NCI-H82 (cell line): Measurements from ENCODE around the gene FAM53A.
"Not testable (repeated sequence)": the region's sequence is repeated elsewhere in the genome, so short reads cannot be mapped to it uniquely, and the experiment has no call there.

Experiments used
- DNase-seq: peaks from one replicate; lab custom pipeline; 2025; lab: John Stamatoyannopoulos, UW

Gene FAM53A

DNA sequence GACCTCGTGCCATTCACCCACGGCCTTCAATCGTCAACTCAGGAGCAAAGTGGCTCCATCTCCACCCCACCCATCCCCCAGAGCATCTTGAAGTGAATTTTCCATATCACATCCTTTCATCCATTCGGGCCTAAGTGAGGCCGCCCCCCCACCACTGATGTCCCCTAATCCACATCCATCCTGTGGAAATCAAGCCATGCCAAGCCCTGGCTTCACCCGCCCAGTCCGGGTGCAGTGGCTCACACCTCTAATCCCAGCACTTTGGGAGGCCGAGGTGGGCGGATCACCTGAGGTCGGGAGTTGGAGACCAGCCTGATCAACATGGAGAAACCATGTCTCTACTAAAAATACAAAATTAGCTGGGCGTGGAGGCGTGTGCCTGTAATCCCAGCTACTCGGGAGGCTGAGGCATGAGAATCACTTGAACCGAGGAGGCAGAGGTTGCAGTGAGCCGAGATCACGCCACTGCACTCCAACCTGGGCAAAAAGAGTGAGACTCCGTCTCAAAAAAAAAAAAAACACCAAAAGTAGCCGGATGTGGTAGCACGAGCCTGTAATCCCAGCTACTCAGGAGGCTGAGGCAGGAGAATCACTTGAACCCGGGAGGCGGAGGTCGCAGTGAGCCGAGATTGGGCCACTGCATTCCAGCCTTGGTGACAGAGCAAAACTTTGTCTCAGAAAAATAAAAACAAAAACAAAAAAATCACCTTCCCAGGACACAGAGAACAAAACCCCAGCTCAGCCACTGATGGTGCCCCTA, 76.5 kb downstream of the FAM53A start:
- DNase-seq, result not testable (repeated sequence)

DNA sequence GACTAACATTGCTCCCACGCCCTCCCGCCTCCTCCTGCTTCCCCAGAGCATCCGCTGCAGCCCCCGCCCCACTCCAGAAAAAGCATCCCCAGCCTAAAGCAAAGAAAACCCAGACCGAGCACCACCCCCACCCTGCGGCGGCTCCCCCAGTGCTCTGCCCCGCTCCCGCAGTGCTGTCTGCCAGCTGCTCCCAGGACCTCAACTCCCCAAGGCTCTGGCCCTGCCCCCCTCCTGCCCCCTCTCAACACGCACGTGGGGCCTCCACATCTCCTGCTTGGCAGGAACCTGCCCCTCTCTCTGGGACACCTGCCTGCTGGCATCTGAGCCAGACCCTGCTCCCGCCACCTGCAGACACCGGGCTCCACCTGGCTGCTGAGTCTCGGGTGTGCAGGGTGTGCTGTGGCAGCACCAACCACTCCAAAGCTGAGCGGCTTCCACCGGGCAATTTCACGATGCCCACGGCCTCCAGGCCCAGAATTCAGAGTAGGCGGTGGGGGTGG, 79.4 kb downstream of the FAM53A start:
- no peak for DNase-seq

DNA sequence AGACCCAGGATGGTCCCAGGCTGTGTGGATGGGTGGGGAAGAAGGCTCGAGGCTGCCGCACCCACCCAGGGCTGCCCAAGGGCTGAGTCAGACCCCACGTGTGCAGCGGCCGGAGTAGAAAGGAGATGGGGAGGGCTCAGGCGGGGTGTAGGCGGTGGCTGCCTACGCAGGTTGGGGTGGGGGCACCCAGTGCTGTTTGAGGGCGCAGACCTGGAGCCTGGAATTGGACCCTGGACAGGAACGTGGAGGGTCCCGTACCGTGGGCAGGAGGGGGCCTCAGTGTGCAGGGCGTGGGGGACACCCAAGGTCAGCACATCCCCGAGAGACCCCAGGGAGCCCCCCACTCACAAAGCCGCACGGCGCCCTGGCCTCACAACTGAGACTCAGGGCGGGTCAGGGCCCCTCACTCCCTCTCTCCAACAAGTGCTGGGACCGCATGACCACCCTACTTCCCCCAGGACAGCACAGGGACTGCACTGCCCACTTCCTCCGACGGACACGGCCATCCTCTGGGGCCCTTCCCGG, 79.9 kb downstream of the FAM53A start:
- DNase-seq, result no peak

DNA sequence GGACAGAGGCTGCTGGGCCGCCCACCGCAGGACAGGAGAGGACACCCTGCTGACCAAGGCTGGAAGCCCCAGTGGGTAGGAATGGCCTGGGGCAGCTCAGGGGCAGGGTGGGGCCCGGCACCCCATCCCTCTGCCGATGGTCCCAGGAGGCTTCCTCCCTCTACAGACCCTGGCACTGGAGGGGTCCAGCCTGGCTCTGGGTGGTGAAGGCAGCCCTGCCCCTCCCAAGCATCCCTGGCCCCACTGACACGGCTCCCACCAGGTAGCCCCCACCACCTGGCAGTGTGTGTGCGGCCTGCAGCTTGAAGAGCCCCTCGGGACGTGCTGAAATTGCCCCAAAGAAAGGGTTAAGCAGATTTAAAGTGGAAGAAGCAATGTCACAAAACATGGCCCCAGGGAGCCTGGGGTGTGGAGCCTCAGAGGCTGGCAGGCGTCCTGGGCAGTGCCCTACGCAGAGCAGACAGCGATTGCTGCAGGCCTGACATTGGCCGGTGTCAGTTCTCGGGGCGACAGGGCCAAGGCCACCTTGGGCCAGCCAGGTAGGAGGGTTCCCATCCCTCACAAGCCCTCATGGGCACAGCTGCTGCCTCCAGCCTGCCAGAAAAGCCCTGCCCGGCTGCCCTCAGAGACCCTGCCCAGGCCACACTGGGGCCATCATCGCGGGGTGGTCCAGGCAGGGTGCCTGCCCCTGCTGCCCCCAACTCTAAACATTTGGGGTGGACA, 80.5 kb downstream of the FAM53A start:
- DNase-seq, result no peak

DNA sequence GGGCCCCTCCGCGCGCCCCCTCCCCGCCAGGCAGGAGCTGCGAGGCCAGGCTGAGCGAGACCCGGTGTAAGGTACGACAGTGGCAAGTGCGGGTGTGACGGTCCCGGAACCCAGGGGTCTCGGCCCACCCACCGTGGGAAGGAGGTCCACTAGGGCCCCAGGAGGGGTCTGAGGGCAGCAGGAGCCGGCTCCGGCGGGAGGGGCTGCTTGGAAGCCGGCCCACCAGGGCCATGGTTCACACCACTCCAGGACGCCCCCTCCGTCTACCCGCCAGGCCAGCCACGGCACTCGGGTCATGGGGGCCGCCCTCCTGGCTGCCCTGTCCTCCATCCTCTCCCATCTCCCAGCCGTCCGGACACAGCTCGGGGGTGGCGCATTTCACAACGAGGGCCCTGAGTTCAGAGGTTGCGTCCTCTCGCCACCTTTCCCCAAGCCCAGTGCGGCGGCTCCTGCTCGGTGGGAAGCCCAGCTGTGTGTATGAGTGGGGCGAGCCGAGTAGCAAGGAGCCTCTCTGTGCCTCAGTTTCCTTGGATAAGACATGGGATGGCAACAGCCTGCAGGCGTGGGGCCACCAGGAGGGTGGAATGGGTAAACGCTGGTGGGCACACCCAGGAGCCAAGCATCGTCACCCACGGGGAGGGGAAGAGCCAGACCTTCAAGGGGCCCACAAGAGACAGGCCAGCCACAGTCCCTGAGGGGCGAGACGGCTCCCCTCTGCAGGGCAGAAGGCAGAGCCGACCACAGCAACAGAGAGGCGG, 81.3 kb downstream of the FAM53A start:
- DNase-seq, result no peak

DNA sequence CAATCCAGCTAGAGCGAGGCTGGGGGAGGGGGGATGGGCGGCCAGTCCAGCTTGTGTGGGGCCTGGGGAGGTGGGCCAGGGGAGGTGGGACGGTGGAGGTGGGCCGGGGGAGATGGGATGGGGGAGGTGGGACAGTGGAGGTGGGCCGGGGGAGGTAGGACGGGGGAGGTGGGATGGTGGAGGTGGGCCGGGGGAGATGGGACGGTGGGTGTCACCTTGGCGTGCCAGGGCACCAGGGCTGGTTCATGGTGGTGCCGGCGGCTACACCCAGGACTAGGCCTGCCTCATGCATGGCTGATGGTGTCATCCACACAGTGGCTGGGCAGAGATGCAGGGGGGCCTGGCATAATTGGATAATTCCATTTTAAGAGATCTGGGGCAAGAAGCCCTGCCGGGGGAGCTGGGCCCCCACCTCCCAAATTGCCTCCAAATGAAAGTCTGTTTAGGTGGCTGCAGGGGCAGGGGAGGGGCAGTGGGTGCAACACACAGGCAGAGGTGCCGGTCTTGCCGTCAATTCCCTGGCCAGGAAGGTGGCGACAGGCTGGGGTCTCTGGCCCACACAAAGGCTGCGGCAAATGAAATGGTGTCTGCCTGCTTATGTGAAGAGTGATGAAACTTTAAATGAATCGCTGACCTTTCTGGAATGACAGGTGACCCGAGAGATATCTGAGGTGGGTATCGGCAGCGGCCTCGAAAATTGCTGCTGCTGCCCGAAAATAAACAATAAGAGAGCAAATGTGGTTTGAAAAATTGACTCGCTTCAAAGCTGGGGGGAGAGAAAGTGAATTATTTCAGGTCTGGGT, 82.1 kb downstream of the FAM53A start:
- DNase-seq, result no peak

DNA sequence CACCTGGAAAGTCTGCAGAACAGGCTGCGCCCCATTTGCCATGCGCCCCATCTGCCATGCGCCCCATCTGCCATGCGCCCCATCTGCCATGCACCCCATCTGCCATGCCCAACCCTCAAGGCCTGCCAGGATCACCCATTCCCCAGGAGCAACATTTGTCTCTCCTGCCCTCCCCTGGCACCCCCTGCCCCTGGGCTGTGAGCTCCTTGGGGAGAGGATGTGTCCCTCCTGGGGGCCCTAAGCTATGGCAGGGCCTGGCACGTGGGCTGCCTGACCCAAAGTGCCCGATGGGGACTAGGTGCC, 82.6 kb downstream of the FAM53A start:
- DNase-seq, result no peak

DNA sequence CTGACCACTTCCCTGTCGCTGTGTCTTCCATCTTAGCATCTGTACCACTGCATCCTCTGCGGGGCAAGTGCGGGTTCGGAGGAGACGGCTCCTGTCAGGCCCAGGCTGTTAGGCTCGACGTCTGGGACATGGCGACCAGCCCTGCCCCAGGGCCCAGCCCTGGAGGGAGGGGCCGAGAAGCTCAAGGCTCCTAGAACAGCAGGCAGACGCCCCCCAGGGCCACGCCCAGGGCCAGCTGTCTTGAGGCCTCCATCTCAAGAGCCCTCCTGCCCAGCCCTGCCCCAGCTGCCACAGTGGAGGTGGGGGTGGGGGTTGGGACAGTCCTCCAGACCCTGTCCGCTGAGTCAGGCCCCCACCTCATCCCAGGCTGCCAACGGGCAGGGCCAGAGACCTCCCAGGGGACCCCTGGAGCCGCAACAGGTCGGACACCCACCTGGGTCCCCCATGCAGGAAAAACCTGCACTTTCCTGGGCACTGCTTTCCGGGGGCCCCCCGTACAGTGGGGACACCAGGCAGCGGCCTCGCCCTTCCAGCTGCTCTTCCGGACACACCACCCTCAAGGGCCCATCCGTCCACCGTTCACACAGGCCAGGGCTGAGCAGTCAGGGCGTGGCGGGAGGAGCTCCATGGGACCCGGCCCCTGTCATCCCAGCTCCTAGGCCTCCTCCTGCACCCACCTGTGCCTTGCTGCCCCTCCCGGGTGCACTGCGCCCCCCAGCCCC, 83.1 kb downstream of the FAM53A start:
- peak; percentile 98 for DNase-seq

DNA sequence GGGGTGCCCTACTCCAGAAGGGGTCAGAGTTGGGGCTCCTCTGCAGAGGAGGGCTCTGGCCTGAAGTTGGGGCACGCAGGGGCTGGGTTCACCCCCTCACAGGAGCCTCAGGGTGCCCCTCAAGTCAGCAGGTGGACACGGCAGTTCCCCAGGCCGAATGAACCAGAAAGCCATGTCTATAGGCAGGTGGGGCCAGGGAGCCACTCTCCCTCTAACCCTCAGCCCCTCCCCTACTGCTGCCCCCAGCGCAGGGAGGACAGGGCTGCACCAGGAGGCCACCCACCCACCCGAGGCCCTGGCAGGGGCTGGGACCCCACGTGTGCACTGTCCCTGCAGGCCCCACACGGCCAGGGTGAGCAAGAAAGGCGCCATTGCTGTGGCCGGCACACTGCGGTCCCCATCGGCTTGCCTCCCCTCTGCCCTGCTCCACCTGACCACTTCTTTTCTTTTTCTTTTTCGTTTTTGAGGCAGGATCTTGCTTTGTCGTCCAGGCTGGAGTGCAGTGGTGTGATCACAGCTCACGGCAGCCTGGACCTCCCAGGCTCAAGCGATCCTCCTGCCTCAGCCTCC, 83.8 kb downstream of the FAM53A start:
- DNase-seq, result peak; percentile 38

DNA sequence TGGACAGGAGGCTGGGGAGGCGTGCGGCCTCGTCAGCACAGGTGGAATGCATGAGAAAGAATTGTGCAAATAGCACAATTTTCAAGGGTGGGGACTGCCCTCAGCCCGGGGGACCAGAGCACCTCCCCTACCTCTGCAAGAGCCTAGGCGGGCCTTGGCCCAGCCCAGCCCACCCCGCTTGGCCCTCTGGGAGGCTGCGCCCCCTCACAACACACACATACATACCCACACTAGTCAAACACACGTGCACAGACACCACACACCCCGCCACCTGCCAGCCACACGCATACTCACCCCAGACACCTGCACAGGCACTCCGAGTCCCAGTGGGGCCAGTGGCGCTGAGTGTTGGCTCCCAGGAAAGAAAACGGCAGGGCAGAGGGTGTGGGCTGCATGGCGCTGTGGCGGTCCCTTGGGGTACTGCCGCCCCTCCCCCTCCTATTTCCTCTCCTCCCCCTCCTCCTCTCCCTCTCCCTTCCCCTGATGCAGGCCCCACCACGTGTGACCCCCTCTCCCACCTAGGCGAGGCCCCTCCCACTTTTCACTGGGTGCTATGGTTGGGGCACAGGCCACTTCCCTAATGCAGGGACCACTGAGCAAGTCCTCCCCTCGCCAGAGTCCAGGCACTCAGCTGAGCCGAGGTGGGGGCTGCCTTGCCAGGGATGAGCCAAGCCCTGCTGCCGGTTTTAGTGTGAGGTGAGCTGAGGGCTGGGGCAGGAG, 84.5 kb downstream of the FAM53A start:
- peak; percentile 73 for DNase-seq

DNA sequence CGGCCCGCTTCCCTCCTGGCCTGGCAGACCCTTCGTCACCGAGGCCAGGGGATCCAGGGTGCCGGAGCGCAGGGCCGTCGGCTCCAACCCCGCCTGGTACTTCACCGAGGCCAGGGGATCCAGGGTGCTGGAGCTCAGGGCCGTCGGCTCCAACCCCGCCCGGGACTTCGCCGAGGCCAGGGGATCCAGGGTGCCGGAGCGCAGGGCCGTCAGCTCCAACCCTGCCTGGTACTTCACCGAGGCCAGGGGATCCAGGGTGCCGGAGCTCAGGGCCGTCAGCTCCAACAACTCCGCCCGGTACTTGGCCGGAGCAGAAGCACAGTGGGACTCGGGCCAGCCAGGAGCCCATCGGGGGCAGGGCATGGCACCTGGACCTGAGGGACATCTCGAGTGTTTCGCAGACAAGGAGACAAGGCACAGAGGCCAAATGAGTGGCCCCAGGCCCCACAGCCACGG, 85.1 kb downstream of the FAM53A start:
- no peak for DNase-seq

DNA sequence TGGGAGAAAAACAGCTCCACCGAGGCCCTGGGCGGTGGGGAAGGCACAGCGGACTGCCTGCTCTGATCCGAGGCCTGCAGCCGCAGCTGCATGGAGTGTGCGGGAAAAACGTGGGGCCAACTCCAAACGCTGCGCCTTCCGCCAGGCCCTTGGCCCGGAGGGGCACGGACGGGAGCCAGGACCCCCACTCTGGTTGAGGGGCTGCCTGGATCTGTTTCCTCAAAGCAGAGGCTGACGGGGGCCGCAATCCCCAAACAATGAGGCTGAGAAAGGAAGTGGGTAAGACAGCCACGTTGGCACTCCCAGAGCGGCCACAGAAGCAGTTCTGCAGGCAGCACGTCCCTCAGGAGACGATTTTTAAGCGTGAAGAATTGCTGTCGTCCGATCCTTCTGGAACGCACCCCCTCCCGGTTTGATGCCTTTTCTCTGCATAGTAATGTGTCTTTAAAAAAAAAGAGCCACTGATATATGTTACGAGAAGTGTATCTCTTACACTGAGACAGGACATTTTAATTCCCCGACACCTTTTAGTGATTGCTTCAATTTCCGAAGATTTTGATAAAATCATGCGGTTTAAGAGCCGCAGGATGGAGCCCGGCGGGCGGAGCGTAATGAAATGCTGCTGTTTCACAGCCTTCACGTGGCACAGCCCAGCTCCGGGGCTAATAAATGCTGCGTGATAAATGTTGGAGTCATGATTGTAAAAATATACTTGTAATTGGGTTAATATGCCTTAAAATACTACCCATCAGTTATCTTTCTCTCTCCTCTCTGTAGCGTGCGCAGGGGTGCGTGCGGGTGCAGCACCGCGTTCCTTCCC, 85.7 kb downstream of the FAM53A start:
- DNase-seq, result no peak

DNA sequence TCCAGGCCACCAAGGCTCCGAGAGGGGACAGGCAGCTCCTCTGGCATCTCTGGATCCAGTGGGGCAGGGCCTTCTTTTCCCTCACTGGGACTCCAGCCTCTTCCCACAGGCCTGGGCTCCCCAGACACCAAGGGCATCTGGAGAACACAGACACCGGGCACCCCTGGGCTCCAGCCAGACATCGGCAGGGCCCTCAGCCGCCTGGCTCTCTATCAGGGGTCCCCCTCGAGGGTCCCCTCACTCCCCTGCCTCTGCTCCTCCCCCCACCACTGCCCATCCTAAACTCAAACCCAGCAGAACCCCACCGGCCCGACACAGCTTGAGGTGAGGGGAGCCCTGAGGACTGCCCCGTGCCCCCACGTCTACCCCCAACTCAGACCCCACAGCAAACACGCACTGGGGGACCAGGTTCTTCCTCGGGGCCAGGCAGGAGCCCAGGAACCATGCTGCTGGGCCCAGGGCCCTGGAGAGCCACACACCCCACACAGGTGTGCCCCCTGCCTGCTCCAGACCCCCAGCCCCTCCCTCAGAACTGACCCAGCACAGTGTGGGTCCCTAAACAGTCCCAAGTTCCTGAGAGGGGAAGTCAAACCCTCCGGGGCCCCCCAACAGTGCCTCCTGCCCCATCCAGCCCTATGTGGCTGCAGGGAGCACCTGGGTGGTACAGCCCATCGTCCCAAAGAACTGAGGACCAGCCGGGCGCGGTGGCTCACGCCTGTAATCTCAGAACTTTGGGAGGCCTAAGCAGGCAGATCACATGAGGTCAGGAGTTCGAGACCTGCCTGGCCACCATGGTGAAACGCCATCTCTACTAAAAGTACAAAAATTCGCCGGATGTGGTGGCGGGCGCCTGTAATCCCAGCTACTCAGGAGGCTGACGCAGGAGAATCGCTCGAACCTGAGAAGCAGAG, 86.8 kb downstream of the FAM53A start:
- DNase-seq, result no peak

DNA sequence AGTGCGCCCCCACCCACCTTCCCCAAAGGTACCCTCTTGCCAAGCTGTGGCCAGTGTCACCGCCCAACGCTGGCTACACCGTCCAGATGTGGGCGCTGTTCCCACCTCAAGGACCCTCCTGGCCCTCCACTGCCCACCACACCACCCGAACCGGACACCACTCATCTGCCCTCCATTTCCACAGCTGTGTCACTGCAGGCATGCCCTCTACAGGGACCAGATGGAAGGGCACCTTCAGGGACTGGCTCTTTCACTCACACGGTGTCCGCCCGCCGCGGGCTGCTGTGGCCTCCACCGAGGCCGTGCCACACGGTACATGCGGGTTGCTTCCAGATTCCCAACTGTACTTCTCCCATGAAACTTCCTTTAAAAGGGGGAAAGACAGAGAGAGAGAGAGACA, 87.7 kb downstream of the FAM53A start:
- DNase-seq, result no peak

DNA sequence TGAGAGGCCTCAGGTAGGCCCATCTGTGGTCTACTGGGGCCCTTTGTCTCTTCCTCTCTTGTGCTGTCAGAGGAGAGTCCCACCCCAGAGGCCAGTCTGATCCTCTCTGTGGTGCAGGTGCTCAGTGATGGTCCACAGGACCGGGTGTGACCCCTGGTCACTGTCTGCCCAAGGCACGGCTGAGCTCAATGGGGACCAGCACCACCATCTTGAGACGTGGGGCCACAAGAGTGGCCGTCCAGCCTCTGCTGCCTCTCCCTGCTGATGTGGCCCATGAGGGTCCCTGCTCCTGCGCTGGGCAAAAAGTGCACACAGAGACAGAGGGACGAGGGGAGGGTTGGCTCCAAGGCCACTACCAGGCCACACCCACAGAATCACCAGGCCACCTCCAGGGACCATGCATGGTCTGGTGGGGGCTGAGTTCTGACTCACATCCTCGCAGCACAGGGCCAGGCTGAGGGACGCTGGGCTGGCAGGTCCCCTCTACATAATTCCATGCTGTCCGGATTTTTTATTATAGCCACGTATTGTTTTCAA, 88.3 kb downstream of the FAM53A start:
- DNase-seq, result no peak

DNA sequence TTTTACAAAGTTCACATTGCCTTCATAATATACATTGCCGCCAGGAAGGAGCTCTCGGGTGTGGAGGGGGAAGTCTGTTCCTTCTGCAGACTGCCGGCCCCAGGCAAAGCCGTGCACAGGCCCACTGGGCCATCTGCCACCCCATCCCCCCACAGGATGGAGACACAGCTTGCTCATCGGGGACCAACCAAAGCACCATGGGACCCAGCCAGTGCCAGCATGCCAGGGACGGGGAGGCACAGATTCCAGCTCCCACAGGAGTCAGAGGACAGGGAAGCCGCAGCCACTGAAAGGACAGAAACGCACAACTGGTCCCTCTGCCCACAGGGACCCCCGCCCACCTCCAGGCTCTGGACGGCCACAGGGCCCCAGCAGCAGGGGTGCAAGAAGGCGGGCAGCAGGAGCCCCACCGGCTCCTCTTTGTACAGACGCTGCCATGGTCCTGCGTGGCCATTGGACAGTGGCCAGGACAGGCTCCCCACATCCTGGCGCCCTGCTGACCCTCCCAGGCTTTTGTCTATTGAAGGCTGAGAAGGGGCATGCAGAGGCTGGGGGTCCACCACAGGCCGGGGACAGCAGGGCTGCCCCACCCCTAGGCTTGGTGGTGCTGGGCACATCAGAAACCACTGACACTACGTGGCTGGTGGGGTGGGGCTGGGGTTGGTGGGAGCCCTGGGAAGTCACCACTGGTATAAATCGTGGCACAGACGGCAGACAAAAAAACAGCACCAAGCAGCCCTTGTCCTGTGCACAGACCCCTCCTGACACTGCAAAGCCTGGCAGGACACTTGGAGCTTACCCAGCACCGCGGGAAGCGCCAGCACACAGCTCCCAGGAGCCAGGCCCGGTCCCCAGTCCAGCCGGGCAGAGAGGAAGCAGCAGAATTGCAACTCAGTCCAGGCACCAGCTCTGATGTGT, 89.0 kb downstream of the FAM53A start:
- DNase-seq, result peak; percentile 80

DNA sequence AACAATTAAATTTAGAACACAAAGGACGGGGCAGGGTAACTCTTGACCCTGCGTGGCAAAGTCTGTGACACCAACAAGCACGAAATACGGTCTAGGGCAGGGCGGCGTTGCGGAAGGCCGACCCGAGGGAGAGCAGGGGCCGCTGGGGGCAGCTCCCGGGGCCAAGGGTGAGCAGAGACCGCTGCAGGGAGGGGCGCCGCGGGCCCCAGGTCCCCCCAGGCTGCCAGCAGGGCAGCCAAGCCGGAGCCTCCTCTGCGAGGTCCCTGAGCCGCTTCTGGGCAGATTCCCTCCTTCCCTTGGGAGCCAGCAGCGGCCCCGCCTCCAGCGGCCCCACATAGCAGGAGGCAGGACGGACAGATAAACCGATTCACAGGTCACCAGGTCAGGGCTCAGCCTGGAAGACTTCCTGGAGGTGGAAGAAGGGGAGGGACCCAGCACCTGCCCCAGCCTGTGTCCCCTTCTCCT, 90.2 kb downstream of the FAM53A start:
- peak; percentile 44 for DNase-seq
